Breast epithelium (tissue), 4 donors: ENCODE data around the gene COX17. TPM values are rescaled to one million over a fixed set of nuclear protein-coding genes. Genes with fewer than 3 reads are reported as not detected.

Experiments used
- DNase-seq, 2 donors: peaks; one replicate each; pipeline ENCODE4 v3.0.0-alpha.2; 2019; ENCODE audit warnings: low spot score in 2 of 2
- H3K27ac ChIP-seq, 2 donors: fragments of 200-600 bp; sonication (generic) in 1 of 2; one replicate each; pipeline ENCODE4 v1.5.1; 2016 to 2019; ENCODE audit warnings: mild to moderate bottlenecking in 1 of 2
- H3K27me3 ChIP-seq, 2 donors: fragments of 200-600 bp; sonication (generic) in 1 of 2; one replicate each; pipeline versions ENCODE4 v1.5.1 to v1.6.0; 2017 to 2019; ENCODE audit warnings: control low read depth in 1 of 2, mild to moderate bottlenecking in 1 of 2
- H3K36me3 ChIP-seq: fragments of 200-600 bp; one replicate; pipeline ENCODE4 v1.5.1; 2019
- H3K4me1 ChIP-seq, 2 donors: fragments of 200-600 bp; sonication (generic); one replicate each; pipeline ENCODE4 v1.5.1; 2016 to 2019; ENCODE audit warnings: control low read depth in 1 of 2
- H3K4me3 ChIP-seq, 3 donors: fragments of 200-600 bp; sonication (generic); 1 replicate in 2 of 3; 2 replicates in 1 of 3; pipeline ENCODE4 v1.5.1; 2016 to 2019; ENCODE audit warnings: mild to moderate bottlenecking in 3 of 3, moderate library complexity in 2 of 3
- H3K9me3 ChIP-seq, 2 donors: fragments of 200-600 bp; sonication (generic) in 1 of 2; one replicate each; pipeline ENCODE4 v1.5.1; 2016 to 2019; ENCODE audit warnings: control low read depth in 1 of 2
- POLR2A ChIP-seq: fragments of 450-650 bp; IDR thresholded peaks from one replicate; pipeline ENCODE4 v1.6.1; 2016; ENCODE audit warnings: antibody characterized with exemption, mild to moderate bottlenecking, moderate library complexity
- POLR2AphosphoS5 ChIP-seq, 3 donors: sonication (generic); formaldehyde crosslinking; IDR thresholded peaks; one replicate each; pipeline ENCODE4 v1.6.1; 2017; ENCODE audit warnings: antibody characterized with exemption in 3 of 3
- intact Hi-C: fragments of 100-400 bp; cut with DNase I; formaldehyde crosslinking; loops from one replicate; pipeline ENCODE4 v1.15.1; 2023; ENCODE audit warnings: low total_unique reads
- total RNA-seq, 3 donors: library from RNA; depleted of rRNA; stranded (reverse); fragments of >200 nt; gene quantifications; one replicate each; pipeline ENCODE4 v1.1.0, GENCODE V29; 2016
- TF ChIP-seq, protein P1 (sequence below), 3 donors: fragments of 450-650 bp; IDR thresholded peaks; one replicate each; pipeline ENCODE4 v1.5.1; 2016 to 2017; ENCODE audit warnings: antibody characterized with exemption in 3 of 3, mild to moderate bottlenecking in 3 of 3, moderate library complexity in 3 of 3

The COX17 gene
- total RNA-seq, 3 donors from 2014 or later = 26.7 to 42.6 (median 33.4) TPM

DNA sequence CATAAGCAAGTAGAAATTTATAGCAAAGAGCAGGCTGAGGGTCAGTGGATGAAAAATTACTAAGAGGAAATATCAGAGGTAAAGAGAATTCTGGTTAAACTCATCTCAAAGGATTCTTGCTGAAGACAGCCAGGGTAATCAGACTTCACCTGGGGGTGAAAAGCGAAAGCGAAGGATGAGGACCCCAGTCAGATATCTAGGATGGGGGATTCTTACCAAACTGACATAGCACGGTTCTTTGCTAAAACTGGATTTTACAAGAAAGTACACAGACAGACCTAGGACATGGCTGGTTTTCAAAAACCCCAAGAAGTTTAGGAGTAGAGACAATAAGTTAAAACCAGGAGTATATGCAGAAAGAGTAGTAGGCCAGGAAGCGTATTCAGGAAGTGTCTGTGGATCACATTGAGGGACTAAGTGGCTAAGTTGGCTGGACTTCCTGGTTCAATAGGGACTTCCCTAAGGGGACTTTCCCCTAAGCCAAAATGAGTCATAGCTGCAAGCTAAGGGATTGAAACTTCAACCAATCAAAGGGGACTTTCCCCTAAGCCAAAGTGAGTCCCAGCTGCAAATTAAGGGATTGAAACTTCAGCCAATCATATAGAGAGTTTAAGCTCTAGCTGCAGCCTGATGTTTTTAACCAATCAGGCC lies 23.2 kb upstream of the COX17 start:
- intact Hi-C loops = no loop called here
- Histone ChIP-seq H3K27ac (no peak overlapping the region), H3K36me3 (no peaks in the 10 kb centered on the region), H3K9me3 (no peaks in the 10 kb centered on the region), H3K4me3 (no peak overlapping the region), H3K27me3 (no peaks in the 10 kb centered on the region), H3K4me1 (no peaks in the 10 kb centered on the region)
- no peak for DNase-seq
- TF ChIP-seq POLR2A (no peak), POLR2AphosphoS5 (IDR thresholded peaks at IDR 0.05) (no peak)
- TF ChIP-seq, protein P1, sequence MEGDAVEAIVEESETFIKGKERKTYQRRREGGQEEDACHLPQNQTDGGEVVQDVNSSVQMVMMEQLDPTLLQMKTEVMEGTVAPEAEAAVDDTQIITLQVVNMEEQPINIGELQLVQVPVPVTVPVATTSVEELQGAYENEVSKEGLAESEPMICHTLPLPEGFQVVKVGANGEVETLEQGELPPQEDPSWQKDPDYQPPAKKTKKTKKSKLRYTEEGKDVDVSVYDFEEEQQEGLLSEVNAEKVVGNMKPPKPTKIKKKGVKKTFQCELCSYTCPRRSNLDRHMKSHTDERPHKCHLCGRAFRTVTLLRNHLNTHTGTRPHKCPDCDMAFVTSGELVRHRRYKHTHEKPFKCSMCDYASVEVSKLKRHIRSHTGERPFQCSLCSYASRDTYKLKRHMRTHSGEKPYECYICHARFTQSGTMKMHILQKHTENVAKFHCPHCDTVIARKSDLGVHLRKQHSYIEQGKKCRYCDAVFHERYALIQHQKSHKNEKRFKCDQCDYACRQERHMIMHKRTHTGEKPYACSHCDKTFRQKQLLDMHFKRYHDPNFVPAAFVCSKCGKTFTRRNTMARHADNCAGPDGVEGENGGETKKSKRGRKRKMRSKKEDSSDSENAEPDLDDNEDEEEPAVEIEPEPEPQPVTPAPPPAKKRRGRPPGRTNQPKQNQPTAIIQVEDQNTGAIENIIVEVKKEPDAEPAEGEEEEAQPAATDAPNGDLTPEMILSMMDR (IDR thresholded peaks at IDR 0.05) = no peak

DNA sequence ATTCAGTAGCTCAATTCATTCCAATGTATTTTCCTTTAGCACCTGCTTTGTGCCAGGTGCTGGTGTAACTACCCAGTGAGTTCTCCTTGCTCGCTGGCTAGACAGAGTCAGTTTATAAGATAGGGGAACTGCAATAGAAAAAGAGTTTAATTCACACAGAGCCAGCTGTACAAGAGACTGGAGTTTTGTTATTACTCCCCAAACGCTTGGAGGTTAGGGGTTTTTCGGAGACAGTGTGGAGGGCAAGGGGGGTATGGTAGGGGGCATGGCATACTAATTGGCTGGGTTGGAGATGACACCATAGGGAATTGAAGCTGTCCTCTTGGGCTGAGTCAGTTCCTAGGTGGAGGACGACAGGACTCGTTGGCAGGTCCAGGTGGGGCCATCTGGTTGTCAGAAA lies 20.2 kb upstream of the COX17 start:
- Histone ChIP-seq H3K4me1 (no peaks in the 10 kb centered on the region), H3K27ac (no peak overlapping the region), H3K9me3 (no peaks in the 10 kb centered on the region), H3K36me3 (no peaks in the 10 kb centered on the region), H3K27me3 (no peaks in the 10 kb centered on the region), H3K4me3 (no peak overlapping the region)
- no peak for DNase-seq
- TF ChIP-seq, protein P1 (IDR thresholded peaks at IDR 0.05) = no peak
- TF ChIP-seq POLR2AphosphoS5 (IDR thresholded peaks at IDR 0.05) (no peak), POLR2A (no peak)
- intact Hi-C loops = no loop called here

DNA sequence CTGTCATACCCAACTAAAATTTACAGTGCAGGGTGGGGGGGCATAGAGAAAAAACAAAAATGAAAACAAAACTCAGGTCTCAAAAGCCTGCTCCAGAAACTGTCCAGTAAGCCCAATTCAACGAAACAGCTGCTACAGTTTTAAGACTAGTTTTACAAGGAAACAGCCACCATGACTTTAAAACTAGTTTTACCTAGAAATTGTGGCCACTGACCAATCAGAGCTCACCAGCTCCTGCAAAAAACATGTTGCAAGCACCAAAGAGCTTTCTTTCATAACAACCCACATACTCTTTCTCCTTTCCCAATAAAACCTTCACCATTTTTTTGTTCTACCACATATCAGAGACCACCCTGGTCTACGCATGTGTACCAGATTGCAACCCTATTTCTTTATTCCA lies 18.3 kb upstream of the COX17 start:
- no peaks in the 10 kb centered on the region for H3K27me3 ChIP-seq
- intact Hi-C loops = no loop called here
- H3K27ac ChIP-seq = no peak overlapping the region
- H3K4me1 ChIP-seq = no peaks in the 10 kb centered on the region
- DNase-seq = no peak
- no peak overlapping the region for H3K4me3 ChIP-seq
- TF ChIP-seq, protein P1 (IDR thresholded peaks at IDR 0.05) = no peak
- TF ChIP-seq POLR2A = no peak
- TF ChIP-seq POLR2AphosphoS5 (IDR thresholded peaks at IDR 0.05) = no peak
- no peaks in the 10 kb centered on the region for H3K9me3 ChIP-seq
- no peaks in the 10 kb centered on the region for H3K36me3 ChIP-seq

DNA sequence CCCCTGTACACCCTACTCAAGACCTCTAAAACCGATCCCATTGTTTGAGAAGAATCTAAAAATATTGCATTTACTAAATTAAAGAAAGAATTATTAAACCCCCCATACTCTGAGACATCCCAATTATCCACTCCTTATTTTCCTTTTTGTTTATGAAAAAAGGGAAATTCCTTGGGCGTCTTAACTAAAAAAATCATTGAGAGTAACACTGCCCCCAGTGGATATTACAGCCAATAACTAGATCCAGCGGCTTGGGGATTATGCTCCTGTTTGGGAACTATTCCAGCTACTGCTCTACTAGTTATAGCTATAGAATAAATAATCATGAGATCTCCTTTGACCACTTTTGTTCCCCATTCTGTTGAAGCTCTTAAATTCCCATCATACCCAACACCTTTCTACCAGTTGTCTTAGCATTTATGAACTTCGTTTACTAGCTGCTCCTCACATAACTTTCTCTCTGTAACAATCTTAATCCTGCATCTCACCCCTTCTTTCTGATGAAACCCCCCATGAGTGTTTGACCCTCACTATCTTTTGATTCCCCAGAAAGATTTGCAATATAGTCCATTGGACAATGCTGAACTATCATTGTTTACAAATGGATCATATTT lies 12.9 kb upstream of the COX17 start:
- Histone ChIP-seq H3K4me1 (no peaks in the 10 kb centered on the region), H3K27ac (no peak overlapping the region), H3K4me3 (no peak overlapping the region), H3K27me3 (no peaks in the 10 kb centered on the region), H3K9me3 (no peaks in the 10 kb centered on the region), H3K36me3 (no peaks in the 10 kb centered on the region)
- no peak for DNase-seq
- intact Hi-C loops = no loop called here
- TF ChIP-seq, protein P1 (IDR thresholded peaks at IDR 0.05) = peak in 1 of 3 donors; percentile 12
- TF ChIP-seq POLR2A = no peak

DNA sequence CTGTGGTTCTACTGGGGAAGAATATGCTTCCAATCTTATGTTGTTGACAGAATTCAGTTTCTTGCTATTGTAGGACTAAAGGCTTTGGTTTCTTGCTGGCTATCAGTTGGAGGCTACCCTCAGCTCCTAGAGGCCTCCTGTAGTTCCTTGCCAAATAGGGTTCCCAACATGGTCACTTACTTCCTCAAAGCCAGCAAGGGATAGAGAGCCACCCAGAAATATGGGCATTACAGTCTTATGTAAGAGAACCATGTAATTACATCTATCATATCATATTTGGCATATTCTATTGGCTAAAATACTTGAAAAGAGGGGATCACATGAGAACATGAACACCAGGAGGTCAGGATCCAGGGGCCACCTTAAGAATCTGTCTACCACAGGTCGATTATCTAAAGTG lies 6.2 kb upstream of the COX17 start:
- Histone ChIP-seq H3K9me3 (no peaks in the 10 kb centered on the region), H3K27me3 (no peaks in the 10 kb centered on the region), H3K36me3 (no peaks in the 10 kb centered on the region), H3K4me3 (no peak overlapping the region), H3K4me1 (no peaks in the 10 kb centered on the region), H3K27ac (no peak overlapping the region)
- DNase-seq = no peak
- intact Hi-C loops = no loop called here
- TF ChIP-seq POLR2A = no peak
- TF ChIP-seq POLR2AphosphoS5 (IDR thresholded peaks at IDR 0.05) = no peak
- TF ChIP-seq, protein P1 (IDR thresholded peaks at IDR 0.05) = no peak
